Measurements from ENCODE around the gene ZBTB3.
"Not testable (repeated sequence)": the region's sequence is repeated elsewhere in the genome, so short reads cannot be mapped to it uniquely, and the experiment has no call there.

The ZBTB3 gene

GRCh38 chr11:62705880-62706849 lies 47.8 kb downstream of the ZBTB3 start:
- H3K27ac ChIP-seq, result peak overlapping the region; percentile 87
- TF ChIP-seq, protein P1, sequence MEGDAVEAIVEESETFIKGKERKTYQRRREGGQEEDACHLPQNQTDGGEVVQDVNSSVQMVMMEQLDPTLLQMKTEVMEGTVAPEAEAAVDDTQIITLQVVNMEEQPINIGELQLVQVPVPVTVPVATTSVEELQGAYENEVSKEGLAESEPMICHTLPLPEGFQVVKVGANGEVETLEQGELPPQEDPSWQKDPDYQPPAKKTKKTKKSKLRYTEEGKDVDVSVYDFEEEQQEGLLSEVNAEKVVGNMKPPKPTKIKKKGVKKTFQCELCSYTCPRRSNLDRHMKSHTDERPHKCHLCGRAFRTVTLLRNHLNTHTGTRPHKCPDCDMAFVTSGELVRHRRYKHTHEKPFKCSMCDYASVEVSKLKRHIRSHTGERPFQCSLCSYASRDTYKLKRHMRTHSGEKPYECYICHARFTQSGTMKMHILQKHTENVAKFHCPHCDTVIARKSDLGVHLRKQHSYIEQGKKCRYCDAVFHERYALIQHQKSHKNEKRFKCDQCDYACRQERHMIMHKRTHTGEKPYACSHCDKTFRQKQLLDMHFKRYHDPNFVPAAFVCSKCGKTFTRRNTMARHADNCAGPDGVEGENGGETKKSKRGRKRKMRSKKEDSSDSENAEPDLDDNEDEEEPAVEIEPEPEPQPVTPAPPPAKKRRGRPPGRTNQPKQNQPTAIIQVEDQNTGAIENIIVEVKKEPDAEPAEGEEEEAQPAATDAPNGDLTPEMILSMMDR (conservative IDR thresholded peaks at IDR 0.05), result no peak
- TF ChIP-seq ZFX (IDR thresholded peaks at IDR 0.05), result no peak

DNA sequence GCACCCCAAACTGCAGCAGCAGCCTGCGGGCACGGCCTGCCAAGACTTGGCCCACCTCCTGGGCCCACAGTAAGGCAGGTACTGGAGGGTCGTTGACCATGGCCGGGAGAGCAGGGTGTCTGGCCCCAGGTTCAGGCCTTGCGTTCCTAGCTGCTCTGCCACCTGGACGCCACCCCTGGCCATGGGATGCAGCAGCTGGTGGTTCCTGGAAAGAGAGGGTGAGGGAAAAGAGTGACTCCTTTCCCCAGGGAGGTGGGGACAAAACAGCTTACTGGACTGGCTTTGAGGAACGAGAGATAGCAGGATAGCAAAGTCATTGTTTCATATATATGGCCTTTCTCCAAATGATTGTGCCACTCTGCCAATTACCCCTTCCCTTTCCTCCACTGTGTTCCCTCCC lies 48.5 kb downstream of the ZBTB3 start:
- no peak for TF ChIP-seq ZFX (IDR thresholded peaks at IDR 0.05)
- TF ChIP-seq, protein P1 (conservative IDR thresholded peaks at IDR 0.05), result no peak
- H3K27ac ChIP-seq, result peak overlapping the region; percentile 87

- H3K27ac ChIP-seq, result not testable (repeated sequence)
Measured at GRCh38 chr11:62703921-62704320, 50.0 kb downstream of the ZBTB3 start.

DNA sequence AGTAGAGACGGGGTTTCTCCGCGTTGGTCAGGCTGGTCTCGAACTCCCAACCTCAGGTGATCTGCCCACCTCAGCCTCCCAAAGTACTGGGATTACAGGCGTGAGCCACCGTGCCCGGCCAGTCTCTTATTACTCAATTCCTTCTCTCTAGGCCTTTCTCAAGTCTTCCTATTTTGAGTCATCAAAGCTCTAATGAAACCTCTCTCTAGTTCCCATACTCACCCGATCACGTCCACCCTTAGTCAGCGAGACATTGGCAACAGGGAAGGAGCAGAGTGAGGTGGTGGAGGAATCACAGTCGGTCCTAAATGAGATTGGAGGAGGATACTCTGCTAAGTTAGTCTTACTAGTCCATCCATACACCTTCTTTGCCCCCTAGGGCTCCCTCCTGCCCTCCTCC lies 51.7 kb downstream of the ZBTB3 start:
- no peak overlapping the region for H3K27ac ChIP-seq
- no peak for TF ChIP-seq ZFX (IDR thresholded peaks at IDR 0.05)
- TF ChIP-seq, protein P1 (conservative IDR thresholded peaks at IDR 0.05), result no peak
